ENCODE data around the gene PGPEP1. TPM values are rescaled to one million over a fixed set of nuclear protein-coding genes. Genes with fewer than 3 reads are reported as not detected.
A peak's percentile ranks its signal among the peaks of the same experiment; 100 is the strongest.
"Not testable (repeated sequence)": the region's sequence is repeated elsewhere in the genome, so short reads cannot be mapped to it uniquely, and the experiment has no call there.

The PGPEP1 gene
- total and polyA plus RNA-seq, 2 donors, result 13.3 to 14.8 TPM

DNA sequence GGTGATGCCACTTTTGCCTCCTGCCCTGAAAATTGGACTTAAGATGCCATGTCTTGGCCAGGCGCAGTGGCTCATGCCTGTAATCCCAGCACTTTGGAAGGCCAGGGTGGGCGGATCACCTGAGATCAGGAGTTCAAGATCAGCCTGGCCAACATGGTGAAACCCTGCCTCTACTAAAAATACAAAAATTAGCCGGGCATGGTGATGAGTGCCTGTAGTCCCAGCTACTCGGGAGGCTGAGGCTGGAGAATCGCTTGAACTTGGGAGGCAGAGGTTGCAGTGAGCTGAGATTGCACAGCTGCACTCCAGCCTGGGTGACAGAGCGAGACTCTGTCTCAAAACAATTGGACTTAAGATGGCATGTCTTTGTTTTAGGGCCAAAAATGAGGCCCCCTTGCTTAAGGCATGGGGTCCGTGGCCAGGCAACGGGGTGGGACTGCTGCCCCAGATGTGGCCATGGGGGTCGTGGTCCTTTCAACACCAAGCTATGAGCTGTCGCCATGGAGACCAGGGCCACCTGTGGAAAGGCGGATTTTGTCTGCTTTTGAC lies 24.0 kb downstream of the PGPEP1 start:
- DNase-seq (ENCODE audit: low read depth in 6 of 9, low spot score in 9 of 9); H3K9me3 ChIP-seq (ENCODE audit: control insufficient read depth in 2 of 2, insufficient read depth in 1 of 2, low read length in 1 of 2); H3K4me1 ChIP-seq (ENCODE audit: control insufficient read depth in 2 of 2, insufficient read depth in 2 of 2, low read length in 2 of 2); H3K4me3 ChIP-seq (ENCODE audit: low read length in 2 of 2); H3K27me3 ChIP-seq (ENCODE audit: control insufficient read depth in 2 of 2, insufficient read depth in 1 of 2, low read length in 1 of 2): not testable (repeated sequence)
- WGBS, result 76% methylated on average over 11 of the region's 11 CpGs
- Histone ChIP-seq H3K27ac (ENCODE audit: low read depth in 1 of 2, low read length in 1 of 2) (peak overlapping the region in 1 of 2 donors; percentile 57), H3K36me3 (ENCODE audit: control insufficient read depth in 2 of 2, insufficient read depth in 2 of 2, low read length in 1 of 2) (peaks cover 24 to 41% of the 10 kb centered on the region in 2 donors)

DNA sequence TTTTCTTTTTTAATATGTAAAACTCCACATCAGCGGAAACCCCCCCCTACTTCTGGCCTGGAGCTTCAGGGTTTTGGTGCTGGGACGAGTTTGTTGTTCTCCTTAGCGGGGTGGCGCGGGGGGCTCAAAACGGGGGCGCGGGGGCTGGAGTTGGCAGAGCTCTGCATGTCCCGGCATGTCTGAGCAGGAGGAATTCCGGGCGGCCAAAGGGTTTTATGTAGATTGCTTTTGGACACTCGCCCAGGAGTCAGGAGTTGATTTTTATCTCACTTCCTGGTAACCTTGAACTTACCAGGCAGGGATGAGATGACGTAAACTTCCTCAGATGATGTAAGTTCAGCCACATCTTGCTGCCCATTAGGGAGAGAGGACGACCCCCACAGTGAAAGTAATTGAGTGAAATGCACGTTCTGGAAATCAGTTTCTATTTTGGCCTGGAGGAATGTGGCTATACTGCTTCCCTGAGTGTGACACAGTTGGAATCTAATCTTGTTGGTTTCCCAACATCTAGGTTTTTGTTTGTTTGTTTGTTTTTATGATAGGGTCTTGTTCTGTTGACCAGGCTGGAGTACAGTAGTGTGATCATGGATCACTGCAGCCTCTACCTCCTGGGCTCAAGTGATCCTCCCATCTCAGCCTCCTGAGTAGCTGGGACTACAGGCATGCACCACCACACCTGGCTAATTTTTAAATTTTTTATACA lies 24.6 kb downstream of the PGPEP1 start:
- WGBS, result 52% methylated on average over 15 of the region's 15 CpGs
- peaks cover 0 to 5% of the 10 kb centered on the region in 2 donors for H3K4me1 ChIP-seq (ENCODE audit: control insufficient read depth in 2 of 2, insufficient read depth in 2 of 2, low read length in 2 of 2)
- peaks cover 1 to 5% of the 10 kb centered on the region in 2 donors for H3K9me3 ChIP-seq (ENCODE audit: control insufficient read depth in 2 of 2, insufficient read depth in 1 of 2, low read length in 1 of 2)
- H3K4me3 ChIP-seq (ENCODE audit: low read length in 2 of 2), result no peak overlapping the region
- peak in 1 of 9 donors; percentile 24 for DNase-seq (ENCODE audit: low read depth in 6 of 9, low spot score in 9 of 9)
- peak overlapping the region in 1 of 2 donors; percentile 57 for H3K27ac ChIP-seq (ENCODE audit: low read depth in 1 of 2, low read length in 1 of 2)
- peaks cover 27 to 35% of the 10 kb centered on the region in 2 donors for H3K36me3 ChIP-seq (ENCODE audit: control insufficient read depth in 2 of 2, insufficient read depth in 2 of 2, low read length in 1 of 2)
- H3K27me3 ChIP-seq (ENCODE audit: control insufficient read depth in 2 of 2, insufficient read depth in 1 of 2, low read length in 1 of 2), result no peaks in the 10 kb centered on the region

DNA sequence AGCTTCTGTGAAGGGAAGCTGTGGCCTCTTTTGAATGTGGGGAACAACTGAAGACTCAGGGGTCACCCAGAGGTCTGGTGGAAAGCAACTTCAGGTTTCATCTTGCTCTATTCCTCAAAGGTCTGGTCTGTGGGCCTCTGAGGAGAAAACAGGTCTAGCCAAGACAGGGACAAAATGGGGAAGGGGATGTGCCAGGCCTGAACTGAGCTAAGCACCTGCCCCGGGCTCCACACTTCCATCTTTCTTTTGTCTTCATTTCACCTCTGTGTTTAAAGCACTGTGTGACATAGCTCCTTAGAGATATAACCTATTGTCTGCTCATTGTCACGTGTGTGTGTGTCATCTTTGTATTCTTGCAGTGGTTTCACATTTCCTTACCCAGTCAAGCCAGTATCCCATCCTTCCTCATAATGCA lies 25.6 kb downstream of the PGPEP1 start:
- H3K27me3 ChIP-seq (ENCODE audit: control insufficient read depth in 2 of 2, insufficient read depth in 1 of 2, low read length in 1 of 2), result no peaks in the 10 kb centered on the region
- H3K4me1 ChIP-seq (ENCODE audit: control insufficient read depth in 2 of 2, insufficient read depth in 2 of 2, low read length in 2 of 2), result peaks cover 0 to 5% of the 10 kb centered on the region in 2 donors
- DNase-seq (ENCODE audit: low read depth in 6 of 9, low spot score in 9 of 9), result no peak
- no peak overlapping the region for H3K4me3 ChIP-seq (ENCODE audit: low read length in 2 of 2)
- 96% methylated on average over 2 of the region's 2 CpGs for WGBS
- H3K9me3 ChIP-seq (ENCODE audit: control insufficient read depth in 2 of 2, insufficient read depth in 1 of 2, low read length in 1 of 2), result peaks cover 1 to 5% of the 10 kb centered on the region in 2 donors
- H3K36me3 ChIP-seq (ENCODE audit: control insufficient read depth in 2 of 2, insufficient read depth in 2 of 2, low read length in 1 of 2), result peaks cover 27 to 33% of the 10 kb centered on the region in 2 donors
- H3K27ac ChIP-seq (ENCODE audit: low read depth in 1 of 2, low read length in 1 of 2), result no peak overlapping the region

DNA sequence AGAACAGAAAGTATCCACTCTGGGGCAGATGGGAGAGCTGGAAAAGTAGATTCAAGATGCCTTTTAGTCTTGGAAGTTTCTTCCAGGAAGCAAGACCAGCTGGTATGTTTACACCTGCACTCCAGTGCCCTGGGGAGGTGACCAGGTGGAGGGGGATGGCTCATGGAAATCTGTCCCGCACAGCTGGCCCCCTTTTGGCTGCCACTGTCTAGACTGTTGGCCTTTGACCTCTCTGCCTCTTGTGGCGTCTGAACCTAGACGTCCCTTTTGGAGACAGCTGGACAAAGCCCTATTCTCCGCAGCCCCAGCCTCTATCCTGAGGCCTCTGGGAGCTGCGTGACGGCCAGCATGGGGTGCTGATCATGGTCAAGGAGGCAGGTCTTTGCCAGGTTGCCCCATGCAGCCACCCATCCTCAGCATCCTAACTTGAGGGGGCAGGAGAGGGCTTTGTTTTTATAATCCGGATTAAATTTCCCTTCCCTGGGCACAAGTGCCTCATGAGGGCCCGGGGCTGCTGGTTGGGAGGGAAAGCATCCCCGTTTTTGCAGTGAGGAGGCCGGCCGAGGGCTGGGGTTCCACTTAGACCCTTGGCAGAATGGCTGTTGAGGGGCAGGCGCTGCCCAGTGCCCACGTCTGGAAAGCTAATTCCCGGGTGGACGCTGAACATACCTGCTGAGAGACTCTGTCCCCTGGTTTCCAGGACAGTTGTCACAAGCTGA lies 28.3 kb downstream of the PGPEP1 start:
- peaks cover 12 to 14% of the 10 kb centered on the region in 2 donors for H3K36me3 ChIP-seq (ENCODE audit: control insufficient read depth in 2 of 2, insufficient read depth in 2 of 2, low read length in 1 of 2)
- peaks cover 0 to 7% of the 10 kb centered on the region in 2 donors for H3K4me1 ChIP-seq (ENCODE audit: control insufficient read depth in 2 of 2, insufficient read depth in 2 of 2, low read length in 2 of 2)
- no peak for DNase-seq (ENCODE audit: low read depth in 6 of 9, low spot score in 9 of 9)
- no peak overlapping the region for H3K27ac ChIP-seq (ENCODE audit: low read depth in 1 of 2, low read length in 1 of 2)
- WGBS, result 98% methylated on average over 15 of the region's 15 CpGs
- H3K4me3 ChIP-seq (ENCODE audit: low read length in 2 of 2), result no peak overlapping the region
- H3K9me3 ChIP-seq (ENCODE audit: control insufficient read depth in 2 of 2, insufficient read depth in 1 of 2, low read length in 1 of 2), result peaks cover 1 to 5% of the 10 kb centered on the region in 2 donors
- no peaks in the 10 kb centered on the region for H3K27me3 ChIP-seq (ENCODE audit: control insufficient read depth in 2 of 2, insufficient read depth in 1 of 2, low read length in 1 of 2)

DNA sequence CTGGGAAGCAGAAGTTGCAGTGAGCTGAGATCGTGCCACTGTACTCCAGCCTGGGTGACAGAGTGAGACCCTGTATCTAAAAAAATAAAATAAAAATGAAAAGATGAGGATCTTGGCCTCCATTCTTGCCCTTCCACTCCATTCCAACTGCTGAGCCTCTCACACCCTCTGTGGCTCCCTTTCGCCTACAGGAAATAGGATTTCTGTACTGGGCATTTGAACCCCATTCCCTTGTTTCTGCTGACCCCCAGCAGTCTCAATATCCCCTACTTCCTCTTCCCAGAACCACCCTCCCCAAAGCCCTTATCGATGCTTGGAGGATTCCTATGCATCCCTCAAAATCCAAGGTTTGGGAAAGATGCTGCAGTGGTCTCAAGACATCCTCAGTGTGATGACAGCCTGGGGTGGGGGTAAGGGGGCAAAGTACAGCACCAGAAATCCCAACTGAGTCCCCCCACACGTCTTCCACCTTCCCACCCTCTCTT lies 33.1 kb downstream of the PGPEP1 start:
- H3K4me3 ChIP-seq (ENCODE audit: low read length in 2 of 2), result no peak overlapping the region
- no peaks in the 10 kb centered on the region for H3K9me3 ChIP-seq (ENCODE audit: control insufficient read depth in 2 of 2, insufficient read depth in 1 of 2, low read length in 1 of 2)
- H3K36me3 ChIP-seq (ENCODE audit: control insufficient read depth in 2 of 2, insufficient read depth in 2 of 2, low read length in 1 of 2), result peaks cover 0 to 5% of the 10 kb centered on the region in 2 donors
- H3K27ac ChIP-seq (ENCODE audit: low read depth in 1 of 2, low read length in 1 of 2), result peak overlapping the region in 1 of 2 donors; percentile 54
- 61% methylated on average over 4 of the region's 4 CpGs for WGBS
- DNase-seq (ENCODE audit: low read depth in 6 of 9, low spot score in 9 of 9), result no peak
- H3K27me3 ChIP-seq (ENCODE audit: control insufficient read depth in 2 of 2, insufficient read depth in 1 of 2, low read length in 1 of 2), result no peaks in the 10 kb centered on the region
- H3K4me1 ChIP-seq (ENCODE audit: control insufficient read depth in 2 of 2, insufficient read depth in 2 of 2, low read length in 2 of 2), result peaks cover 0 to 12% of the 10 kb centered on the region in 2 donors

DNA sequence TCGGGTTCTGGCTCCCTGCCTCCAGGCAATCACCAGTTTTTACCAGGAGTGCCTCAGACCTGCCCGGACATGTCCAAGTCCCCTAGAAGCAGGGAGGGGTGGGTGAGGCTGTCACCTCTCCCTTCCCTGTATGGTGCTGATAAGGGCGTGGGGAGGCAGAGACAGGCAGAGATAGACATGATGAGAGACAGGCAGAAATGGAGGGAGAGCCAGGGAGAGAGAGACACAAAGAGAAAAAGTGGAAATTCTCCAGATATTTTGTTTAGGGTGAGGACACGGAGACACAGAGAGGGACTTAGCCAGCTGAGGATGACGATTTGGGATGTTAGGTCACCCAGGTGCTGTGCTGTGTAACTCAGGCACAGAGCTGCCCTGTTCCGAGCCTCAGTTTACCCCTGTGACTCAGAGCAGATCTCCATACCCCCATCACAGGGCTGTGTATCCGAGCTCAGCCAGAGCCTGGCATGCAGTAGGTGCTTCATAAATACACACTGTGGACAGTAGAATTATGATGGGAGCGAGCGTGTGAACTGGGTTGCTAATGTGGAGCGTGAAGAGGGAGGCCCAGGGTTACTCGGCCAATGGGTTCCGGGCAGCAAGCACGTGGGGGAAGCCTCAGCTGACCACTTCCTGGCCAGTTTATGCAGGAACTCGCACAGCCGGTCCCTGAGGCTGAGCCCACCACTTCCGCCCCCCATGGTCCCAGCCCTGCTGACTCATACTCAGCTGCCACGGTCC lies 33.7 kb downstream of the PGPEP1 start:
- H3K4me3 ChIP-seq (ENCODE audit: low read length in 2 of 2), result no peak overlapping the region
- H3K9me3 ChIP-seq (ENCODE audit: control insufficient read depth in 2 of 2, insufficient read depth in 1 of 2, low read length in 1 of 2), result no peaks in the 10 kb centered on the region
- peaks cover 0 to 12% of the 10 kb centered on the region in 2 donors for H3K4me1 ChIP-seq (ENCODE audit: control insufficient read depth in 2 of 2, insufficient read depth in 2 of 2, low read length in 2 of 2)
- no peaks in the 10 kb centered on the region for H3K27me3 ChIP-seq (ENCODE audit: control insufficient read depth in 2 of 2, insufficient read depth in 1 of 2, low read length in 1 of 2)
- H3K36me3 ChIP-seq (ENCODE audit: control insufficient read depth in 2 of 2, insufficient read depth in 2 of 2, low read length in 1 of 2), result peaks cover 0 to 5% of the 10 kb centered on the region in 2 donors
- H3K27ac ChIP-seq (ENCODE audit: low read depth in 1 of 2, low read length in 1 of 2), result peak overlapping the region; percentile 7 to 54
- WGBS, result 28% methylated on average over 17 of the region's 17 CpGs
- peak in 4 of 9 donors; percentile 27 to 52 (median 30) for DNase-seq (ENCODE audit: low read depth in 6 of 9, low spot score in 9 of 9)

DNA sequence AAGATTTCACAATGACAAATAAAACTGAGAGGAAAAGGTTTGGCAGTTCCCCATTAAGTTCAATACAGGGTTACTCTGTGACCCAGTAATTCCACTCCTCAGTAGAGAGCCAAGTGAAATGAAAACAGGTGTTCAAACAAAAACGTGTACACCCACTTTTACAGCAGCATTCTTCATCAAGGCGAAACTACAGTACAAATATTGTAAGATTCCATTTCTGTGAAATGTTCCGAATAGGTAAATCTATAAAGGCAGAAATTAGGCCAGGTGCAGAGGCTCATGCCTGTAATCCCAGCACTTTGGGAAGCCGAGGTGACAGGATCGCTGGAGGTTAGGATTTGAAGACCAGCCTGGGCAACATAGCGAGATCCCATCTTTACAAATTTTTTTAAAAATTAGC lies 36.6 kb downstream of the PGPEP1 start:
- DNase-seq (ENCODE audit: low read depth in 6 of 9, low spot score in 9 of 9), result no peak
- peaks cover 0 to 12% of the 10 kb centered on the region in 2 donors for H3K4me1 ChIP-seq (ENCODE audit: control insufficient read depth in 2 of 2, insufficient read depth in 2 of 2, low read length in 2 of 2)
- H3K27me3 ChIP-seq (ENCODE audit: control insufficient read depth in 2 of 2, insufficient read depth in 1 of 2, low read length in 1 of 2), result no peaks in the 10 kb centered on the region
- H3K36me3 ChIP-seq (ENCODE audit: control insufficient read depth in 2 of 2, insufficient read depth in 2 of 2, low read length in 1 of 2), result no peaks in the 10 kb centered on the region
- H3K4me3 ChIP-seq (ENCODE audit: low read length in 2 of 2), result no peak overlapping the region
- WGBS, result 83% methylated on average over 6 of the region's 6 CpGs
- no peaks in the 10 kb centered on the region for H3K9me3 ChIP-seq (ENCODE audit: control insufficient read depth in 2 of 2, insufficient read depth in 1 of 2, low read length in 1 of 2)
- H3K27ac ChIP-seq (ENCODE audit: low read depth in 1 of 2, low read length in 1 of 2), result no peak overlapping the region

DNA sequence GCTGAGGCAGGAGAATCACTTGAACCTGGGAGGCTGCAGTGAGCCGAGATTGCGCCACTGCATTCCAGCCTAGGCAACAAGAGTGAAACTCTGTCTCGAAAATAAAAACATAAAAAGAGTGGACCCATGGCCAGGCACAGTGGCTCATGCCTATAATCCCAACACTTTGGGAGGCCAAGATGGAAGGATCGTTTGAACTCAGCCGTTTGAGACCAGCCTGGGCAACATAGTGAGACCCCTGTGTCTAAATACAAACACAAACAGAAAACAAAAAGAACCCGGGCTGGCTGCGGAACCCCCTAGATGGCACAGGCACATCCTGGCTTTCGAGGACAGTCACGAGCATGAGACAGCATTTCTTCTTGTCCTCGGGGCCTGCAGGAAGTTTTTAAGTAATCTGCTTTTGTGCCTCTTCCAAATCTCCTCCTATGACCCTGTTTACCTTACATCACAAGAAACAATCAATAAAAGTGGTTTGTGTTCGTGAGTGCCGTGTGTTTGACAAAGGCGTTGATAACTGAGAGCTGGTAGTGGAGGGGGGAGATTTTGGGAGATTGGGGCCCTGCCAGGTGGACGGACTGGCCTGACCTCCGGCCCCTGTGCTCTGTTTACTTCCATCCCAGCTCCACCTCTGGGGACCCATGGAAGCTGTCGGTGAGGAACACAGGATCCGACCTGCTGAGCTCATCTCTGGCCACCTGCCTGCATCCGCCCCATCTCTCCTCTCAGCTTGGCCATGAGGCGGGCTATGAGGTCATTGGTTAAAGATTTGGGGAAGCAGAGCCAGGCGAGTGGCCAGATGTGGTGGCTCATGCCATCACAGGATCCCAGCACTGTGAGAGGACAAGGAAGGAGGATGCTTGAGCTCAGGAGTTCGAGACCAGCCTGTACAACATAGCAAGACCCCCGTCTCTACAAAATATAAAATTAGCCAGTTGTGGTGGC lies 39.7 kb downstream of the PGPEP1 start:
- Histone ChIP-seq H3K9me3 (ENCODE audit: control insufficient read depth in 2 of 2, insufficient read depth in 1 of 2, low read length in 1 of 2) (no peaks in the 10 kb centered on the region), H3K4me1 (ENCODE audit: control insufficient read depth in 2 of 2, insufficient read depth in 2 of 2, low read length in 2 of 2) (no peaks in the 10 kb centered on the region), H3K27ac (ENCODE audit: low read depth in 1 of 2, low read length in 1 of 2) (no peak overlapping the region), H3K27me3 (ENCODE audit: control insufficient read depth in 2 of 2, insufficient read depth in 1 of 2, low read length in 1 of 2) (peaks cover 0 to under 1% of the 10 kb centered on the region in 2 donors), H3K4me3 (ENCODE audit: low read length in 2 of 2) (no peak overlapping the region), H3K36me3 (ENCODE audit: control insufficient read depth in 2 of 2, insufficient read depth in 2 of 2, low read length in 1 of 2) (no peaks in the 10 kb centered on the region)
- no peak for DNase-seq (ENCODE audit: low read depth in 6 of 9, low spot score in 9 of 9)
- 72% methylated on average over 22 of the region's 22 CpGs for WGBS

Data from thymus (tissue), 11 donors.